B cell (primary cell): ENCODE results near the gene DYNC1I1. TPM values are rescaled to one million over a fixed set of nuclear protein-coding genes. Genes with fewer than 3 reads are reported as not detected.

Experiments used
- ATAC-seq: fragments of 200-7000 bp; cut with Tn5 transposase; one replicate; pipeline ENCODE4 v1.10.0; 2021; ENCODE audit warnings: low read depth, mild to moderate bottlenecking, moderate number of reproducible peaks, moderate library complexity
- CTCF ChIA-PET: fragments of 350-600 bp; sonication (Branson Sonifier 250); formaldehyde crosslinking; loops from one replicate; lab custom pipeline; 2021; ENCODE audit warnings: antibody characterized with exemption, inconsistent platforms; lab: Charles Lee
- POLR2A ChIA-PET: fragments of 350-600 bp; sonication (Branson Sonifier 250); formaldehyde crosslinking; loops from one replicate; lab custom pipeline; 2021; ENCODE audit warnings: antibody characterized with exemption; lab: Charles Lee
- DNase-seq: peaks from one replicate; pipeline ENCODE4 v3.0.0; 2013
- H2AFZ ChIP-seq: 2 replicates; pipeline ENCODE4 v1.6.1; 2012; ENCODE audit warnings: mild to moderate bottlenecking, low read depth, low read length; ENCODE audit not compliant: insufficient read depth, poor library complexity, severe bottlenecking
- H3K27ac ChIP-seq, 2 donors: 1 replicate in 1 of 2; 2 replicates in 1 of 2; pipeline ENCODE4 v1.5.1; 2012 to 2013; ENCODE audit warnings: low read length in 2 of 2, mild to moderate bottlenecking in 2 of 2, moderate library complexity in 1 of 2
- H3K27me3 ChIP-seq, 4 experiments: fragments of 200-600 bp in 1 of 4; sonication (generic) in 1 of 4; replicated peaks in 1 of 4; 1 replicate in 2 of 4; 2 replicates in 2 of 4; pipeline versions ENCODE4 v1.6.1 to v1.7.0; 2013 to 2016; ENCODE audit warnings: low read length in 3 of 4, mild to moderate bottlenecking in 2 of 4, mixed read lengths in 1 of 4, moderate library complexity in 1 of 4; ENCODE audit not compliant: insufficient read depth in 4 of 4, control insufficient read depth in 3 of 4; ENCODE audit errors: control extremely low read depth in 1 of 4
- H3K36me3 ChIP-seq, 2 experiments: replicated peaks in 1 of 2; 1 replicate in 1 of 2; 2 replicates in 1 of 2; pipeline versions ENCODE4 v1.6.1 to v1.7.1; 2013; ENCODE audit warnings: low read length in 1 of 2; ENCODE audit not compliant: insufficient read depth in 2 of 2, control insufficient read depth in 1 of 2; ENCODE audit errors: control extremely low read depth in 1 of 2, extremely low read depth in 1 of 2
- H3K4me1 ChIP-seq, 2 donors: fragments of 200-600 bp in 1 of 2; sonication (generic) in 1 of 2; 1 replicate in 1 of 2; 2 replicates in 1 of 2; pipeline versions ENCODE4 v1.5.1 to v1.6.1; 2013 to 2017; ENCODE audit warnings: low read length in 2 of 2; ENCODE audit not compliant: control insufficient read depth in 2 of 2, insufficient read depth in 2 of 2
- H3K4me2 ChIP-seq: replicated peaks from 2 replicates; pipeline ENCODE3; 2012; ENCODE audit warnings: mild to moderate bottlenecking, low read depth, low read length; ENCODE audit not compliant: poor library complexity, severe bottlenecking
- H3K4me3 ChIP-seq, 5 experiments: fragments of 200-600 bp in 1 of 5; sonication (generic) in 1 of 5; 1 replicate in 3 of 5; 2 replicates in 2 of 5; pipeline versions ENCODE4 v1.5.1 to v1.7.0; 2011 to 2016; ENCODE audit warnings: low read length in 4 of 5, mild to moderate bottlenecking in 4 of 5, low read depth in 2 of 5, control low read depth in 1 of 5, moderate library complexity in 1 of 5; ENCODE audit not compliant: insufficient read depth in 1 of 5; ENCODE audit errors: control extremely low read depth in 1 of 5, extremely low read depth in 1 of 5
- H3K79me2 ChIP-seq: fragments of 200-600 bp; sonication (generic); one replicate; pipeline ENCODE4 v1.6.0; 2016; ENCODE audit warnings: low read length; ENCODE audit not compliant: control insufficient read depth, insufficient read depth
- H3K9ac ChIP-seq: fragments of 200-600 bp; sonication (generic); 2 replicates; pipeline ENCODE4 v1.6.1; 2017; ENCODE audit warnings: mild to moderate bottlenecking, low read length, moderate library complexity
- H3K9me3 ChIP-seq, 3 donors: one replicate each; pipeline versions ENCODE4 v1.6.1 to v1.7.1; 2013; ENCODE audit warnings: low read length in 2 of 3; ENCODE audit not compliant: control insufficient read depth in 2 of 3, insufficient read depth in 1 of 3; ENCODE audit errors: control extremely low read depth in 1 of 3
- H4K20me1 ChIP-seq: 2 replicates; pipeline ENCODE4 v1.6.0; 2012; ENCODE audit warnings: mild to moderate bottlenecking, low read length; ENCODE audit not compliant: insufficient read depth, control insufficient read depth, poor library complexity, severe bottlenecking
- H3K27ac Mint-ChIP-seq: one replicate; pipeline ENCODE4 v1.8.0; 2021; ENCODE audit warnings: mixed read lengths
- H3K27me3 Mint-ChIP-seq: one replicate; pipeline ENCODE4 v1.8.0; 2021; ENCODE audit warnings: mixed read lengths
- H3K4me1 Mint-ChIP-seq: one replicate; pipeline ENCODE4 v1.8.0; 2021; ENCODE audit warnings: mixed read lengths
- H3K4me3 Mint-ChIP-seq: one replicate; pipeline ENCODE4 v1.8.0; 2021; ENCODE audit warnings: mixed read lengths
- H3K9me3 Mint-ChIP-seq: one replicate; pipeline ENCODE4 v1.8.0; 2022; ENCODE audit warnings: mixed read lengths; ENCODE audit not compliant: insufficient read depth
- EZH2 ChIP-seq: IDR thresholded peaks from 2 replicates; pipeline ENCODE4 v1.6.1; 2012; ENCODE audit warnings: borderline replicate concordance, low read depth, mild to moderate bottlenecking, moderate library complexity, low read length; ENCODE audit not compliant: insufficient read depth, poor library complexity, severe bottlenecking
- WGBS: methylation state at CpG from one replicate; pipeline ENCODE4 v1.1.5; 2013; ENCODE audit warnings: missing lambda C conversion rate; ENCODE audit not compliant: insufficient coverage; 5-methylcytosine and 5-hydroxymethylcytosine counted together
- intact Hi-C: fragments of 100-400 bp; cut with micrococcal nuclease; formaldehyde crosslinking; loops from one replicate; pipeline ENCODE4 v1.10.0; 2022
- polyA plus RNA-seq: library from polyadenylated mRNA; depleted of rRNA; stranded (reverse); fragments of >200 nt; gene quantifications from 2 replicates; pipeline ENCODE4 v1.2.3, GENCODE V29; 2012
- total RNA-seq, 2 donors: library from RNA; stranded (reverse); fragments of 120-200 nt in 1 of 2; gene quantifications; 1 replicate in 1 of 2; 2 replicates in 1 of 2; pipeline versions ENCODE4 v1.2.3 to v1.2.4, GENCODE V29; 2013 to 2022
- TF ChIP-seq, protein P1 (sequence below): fragments of 200-600 bp; IDR thresholded peaks from one replicate; pipeline ENCODE4 v1.8.0; 2022; ENCODE audit warnings: antibody characterized with exemption, mild to moderate bottlenecking

The DYNC1I1 gene
- total and polyA plus RNA-seq, 2 donors (not counting 1 experiment from before 2014, with no cell fraction given) = not detected

DNA sequence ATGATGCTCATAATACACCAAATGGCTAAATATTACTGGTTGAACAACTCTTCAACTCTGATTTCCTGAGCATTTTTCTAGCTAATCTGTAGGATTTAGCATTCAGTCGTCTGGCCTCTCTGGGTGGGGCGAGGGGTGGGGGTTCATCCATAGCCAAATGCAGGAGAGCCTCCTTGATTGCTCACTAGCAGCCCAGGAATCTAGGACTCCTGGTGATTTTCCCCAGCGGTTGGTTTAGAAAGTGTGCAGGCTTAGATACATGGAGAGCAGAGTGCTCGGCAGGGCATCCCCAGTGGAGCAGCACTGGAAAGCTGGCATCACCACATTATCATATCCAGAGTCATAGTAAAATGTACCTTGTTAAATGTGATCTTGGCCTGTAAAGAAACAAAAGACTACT lies 136.1 kb downstream of the DYNC1I1 start:
- Histone ChIP-seq H4K20me1 (no peaks in the 10 kb centered on the region), H3K36me3 (no peaks in the 10 kb centered on the region), H2AFZ (no peak overlapping the region), H3K9me3 (no peaks in the 10 kb centered on the region), H3K27ac (no peak overlapping the region), H3K4me3 (no peak overlapping the region), H3K4me1 (no peaks in the 10 kb centered on the region), H3K79me2 (no peaks in the 10 kb centered on the region), H3K4me2 (no peak overlapping the region), H3K9ac (no peak overlapping the region), H3K27me3 (peaks cover 0 to 4% (median 0%) of the 10 kb centered on the region in 4 experiments)
- DNase-seq = no peak
- Mint-ChIP-seq H3K27ac (no peak overlapping the region), H3K9me3 (no peaks in the 10 kb centered on the region), H3K27me3 (peaks cover 19% of the 10 kb centered on the region), H3K4me3 (no peak overlapping the region), H3K4me1 (no peaks in the 10 kb centered on the region)
- CTCF ChIA-PET = interaction anchor here (0.9 kb wide), 1 partner anchor 11 kb away, joined by 3 read pairs; no protein-coding TSS in a partner anchor
- TF ChIP-seq, protein P1, sequence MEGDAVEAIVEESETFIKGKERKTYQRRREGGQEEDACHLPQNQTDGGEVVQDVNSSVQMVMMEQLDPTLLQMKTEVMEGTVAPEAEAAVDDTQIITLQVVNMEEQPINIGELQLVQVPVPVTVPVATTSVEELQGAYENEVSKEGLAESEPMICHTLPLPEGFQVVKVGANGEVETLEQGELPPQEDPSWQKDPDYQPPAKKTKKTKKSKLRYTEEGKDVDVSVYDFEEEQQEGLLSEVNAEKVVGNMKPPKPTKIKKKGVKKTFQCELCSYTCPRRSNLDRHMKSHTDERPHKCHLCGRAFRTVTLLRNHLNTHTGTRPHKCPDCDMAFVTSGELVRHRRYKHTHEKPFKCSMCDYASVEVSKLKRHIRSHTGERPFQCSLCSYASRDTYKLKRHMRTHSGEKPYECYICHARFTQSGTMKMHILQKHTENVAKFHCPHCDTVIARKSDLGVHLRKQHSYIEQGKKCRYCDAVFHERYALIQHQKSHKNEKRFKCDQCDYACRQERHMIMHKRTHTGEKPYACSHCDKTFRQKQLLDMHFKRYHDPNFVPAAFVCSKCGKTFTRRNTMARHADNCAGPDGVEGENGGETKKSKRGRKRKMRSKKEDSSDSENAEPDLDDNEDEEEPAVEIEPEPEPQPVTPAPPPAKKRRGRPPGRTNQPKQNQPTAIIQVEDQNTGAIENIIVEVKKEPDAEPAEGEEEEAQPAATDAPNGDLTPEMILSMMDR = no peak
- TF ChIP-seq EZH2 = no peak
- WGBS = no CpG with 5 or more reads among the region's 4 CpGs
- POLR2A ChIA-PET = no interaction called here
- intact Hi-C loops = no loop called here
- ATAC-seq = no peak

DNA sequence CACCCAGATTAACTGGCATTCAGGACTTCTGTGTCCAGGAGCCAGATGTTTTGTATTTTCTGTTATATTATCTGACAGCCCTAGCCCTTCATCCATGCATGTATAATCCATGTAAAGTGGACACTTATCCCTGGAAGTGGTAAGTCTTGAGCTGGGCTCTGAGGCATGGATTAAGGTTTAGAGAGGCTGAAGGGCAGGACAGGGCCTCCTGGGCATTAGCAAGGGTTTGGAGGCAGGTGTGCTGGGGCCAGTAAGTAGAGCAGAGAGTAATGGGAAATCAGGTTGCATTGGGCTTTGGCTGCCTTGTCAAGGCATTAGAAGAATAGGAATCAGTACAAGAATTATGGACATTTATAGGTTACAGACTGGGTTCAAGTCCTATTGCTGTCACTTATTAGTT lies 138.0 kb downstream of the DYNC1I1 start:
- H3K4me3 Mint-ChIP-seq = no peak overlapping the region
- no peak overlapping the region for H2AFZ ChIP-seq
- H3K27ac Mint-ChIP-seq = no peak overlapping the region

More for the DNA sequence above, 138.0 kb downstream of the DYNC1I1 start:
- Histone ChIP-seq H3K36me3 (no peaks in the 10 kb centered on the region), H3K27ac (no peak overlapping the region), H4K20me1 (no peaks in the 10 kb centered on the region), H3K4me1 (no peaks in the 10 kb centered on the region), H3K9me3 (no peaks in the 10 kb centered on the region), H3K27me3 (peaks cover 0 to 4% (median 0%) of the 10 kb centered on the region in 4 experiments), H3K79me2 (no peaks in the 10 kb centered on the region), H3K4me2 (no peak overlapping the region), H3K9ac (no peak overlapping the region), H3K4me3 (no peak overlapping the region)
- H3K27me3 Mint-ChIP-seq = peaks cover 26% of the 10 kb centered on the region
- ChIA-PET POLR2A (no interaction called here), CTCF (interaction anchor here (1.1 to 1.3 kb wide), 2 partner anchors 8 to 1117 kb away, joined by 3 to 5 read pairs; no protein-coding TSS in a partner anchor)
- ATAC-seq (no peak), DNase-seq (no peak)
- H3K9me3 Mint-ChIP-seq = no peaks in the 10 kb centered on the region
- intact Hi-C loops = no loop called here
- TF ChIP-seq, protein P1 = no peak
- no peaks in the 10 kb centered on the region for H3K4me1 Mint-ChIP-seq
